Effector memory CD8-positive, alpha-beta T cell (primary cell): ENCODE data around the gene UGGT2.

Experiments used
- ATAC-seq: fragments of 150-1000 bp; cut with Tn5 transposase; replicated peaks from 2 replicates; pipeline ENCODE4 v1.10.0; 2021; ENCODE audit warnings: mild to moderate bottlenecking, moderate library complexity
- DNase-seq, 3 experiments: peaks; one replicate each; pipeline ENCODE4 v3.0.0; 2021
- H3K27ac Mint-ChIP-seq, 2 donors: one replicate each; pipeline ENCODE4 v1.8.0; 2022; ENCODE audit warnings: mild to moderate bottlenecking in 2 of 2, mixed read lengths in 2 of 2, moderate library complexity in 2 of 2
- H3K27me3 Mint-ChIP-seq, 2 donors: one replicate each; pipeline ENCODE4 v1.8.0; 2022; ENCODE audit warnings: mixed read lengths in 2 of 2
- H3K36me3 Mint-ChIP-seq: one replicate; pipeline ENCODE4 v1.8.0; 2022; ENCODE audit warnings: mild to moderate bottlenecking, moderate library complexity, mixed read lengths; ENCODE audit not compliant: insufficient read depth
- H3K4me1 Mint-ChIP-seq, 2 donors: one replicate each; pipeline ENCODE4 v1.8.0; 2022; ENCODE audit warnings: low read depth in 2 of 2, mixed read lengths in 2 of 2
- H3K4me3 Mint-ChIP-seq, 2 donors: one replicate each; pipeline ENCODE4 v1.8.0; 2022; ENCODE audit warnings: mild to moderate bottlenecking in 2 of 2, mixed read lengths in 2 of 2, moderate library complexity in 2 of 2
- H3K9me3 Mint-ChIP-seq, 2 donors: one replicate each; pipeline ENCODE4 v1.8.0; 2022; ENCODE audit warnings: mixed read lengths in 2 of 2
- total RNA-seq, 9 experiments: gene quantifications; one replicate each; lab custom pipeline; 2026; lab: John Stamatoyannopoulos, UW

The UGGT2 gene
- total RNA-seq: 0 to 1.9 (median 0.06) reads per million in 9 experiments

GRCh38 chr13:96053003-96053703, at the start of gene UGGT2:
Gene UGGT2 (minus strand): TSS chr13:96053401. CDS start chr13:96053312, 89 bp downstream.
- no peak within 1 kb of the TSS for H3K27ac Mint-ChIP-seq

GRCh38 chr13:96100457-96101220, 47.4 kb upstream of the UGGT2 start:
- DNase-seq (no peak), ATAC-seq (no peak)
- no peak overlapping the region for H3K27ac Mint-ChIP-seq
- H3K36me3 Mint-ChIP-seq: no peaks in the 10 kb centered on the region
- H3K27me3 Mint-ChIP-seq: no peaks in the 10 kb centered on the region
- H3K4me1 Mint-ChIP-seq: no peaks in the 10 kb centered on the region
- peaks cover 0 to 5% of the 10 kb centered on the region in 2 donors for H3K9me3 Mint-ChIP-seq
- H3K4me3 Mint-ChIP-seq: no peak overlapping the region

More at GRCh38 chr13:96053003-96053703, at the start of gene UGGT2:
- H3K4me3 Mint-ChIP-seq: peak within 1 kb of the TSS in 1 of 2 donors; percentile 53
- no peak for ATAC-seq
- no peak for DNase-seq
- H3K4me1 Mint-ChIP-seq: no peaks in the 10 kb centered on the region
- peaks cover 2 to 11% of the 10 kb centered on the region in 2 donors for H3K9me3 Mint-ChIP-seq
- H3K36me3 Mint-ChIP-seq: no peaks in the 10 kb centered on the region
- H3K27me3 Mint-ChIP-seq: peaks cover 0 to 25% of the 10 kb centered on the region in 2 donors

- no peak overlapping the region for H3K27ac Mint-ChIP-seq
- peaks cover 23 to 44% of the 10 kb centered on the region in 2 donors for H3K27me3 Mint-ChIP-seq
- no peak overlapping the region for H3K4me3 Mint-ChIP-seq
- ATAC-seq (no peak), DNase-seq (no peak)
- H3K9me3 Mint-ChIP-seq: peaks cover 0 to 1% of the 10 kb centered on the region in 2 donors
- H3K4me1 Mint-ChIP-seq: no peaks in the 10 kb centered on the region
- H3K36me3 Mint-ChIP-seq: no peaks in the 10 kb centered on the region
Observed at GRCh38 chr13:96093296-96094006, 40.2 kb upstream of the UGGT2 start.

- no peaks in the 10 kb centered on the region for H3K36me3 Mint-ChIP-seq
- H3K4me3 Mint-ChIP-seq: no peak overlapping the region
- ATAC-seq: no peak
- H3K9me3 Mint-ChIP-seq: peaks cover 0 to 1% of the 10 kb centered on the region in 2 donors
- no peak for DNase-seq
- peaks cover 28 to 50% of the 10 kb centered on the region in 2 donors for H3K27me3 Mint-ChIP-seq
- no peak overlapping the region for H3K27ac Mint-ChIP-seq
- H3K4me1 Mint-ChIP-seq: no peaks in the 10 kb centered on the region
Observed at GRCh38 chr13:96091164-96092117, 38.2 kb upstream of the UGGT2 start.

GRCh38 chr13:96090240-96091101, 37.3 kb upstream of the UGGT2 start:
- Mint-ChIP-seq H3K4me3 (no peak overlapping the region), H3K27ac (no peak overlapping the region), H3K36me3 (no peaks in the 10 kb centered on the region), H3K27me3 (peaks cover 28 to 50% of the 10 kb centered on the region in 2 donors), H3K9me3 (peaks cover 5 to 7% of the 10 kb centered on the region in 2 donors), H3K4me1 (no peaks in the 10 kb centered on the region)
- DNase-seq (no peak), ATAC-seq (no peak)

- Mint-ChIP-seq H3K36me3 (no peaks in the 10 kb centered on the region), H3K4me1 (no peaks in the 10 kb centered on the region), H3K9me3 (peaks cover 5 to 7% of the 10 kb centered on the region in 2 donors), H3K27me3 (peaks cover 28 to 50% of the 10 kb centered on the region in 2 donors), H3K27ac (no peak within 1 kb of the TSS), H3K4me3 (no peak within 1 kb of the TSS)
- DNase-seq (no peak), ATAC-seq (no peak)
Observed at GRCh38 chr13:96089749-96090239, 36.6 kb upstream of the UGGT2 start, which contains the start of gene HS6ST3. Gene HS6ST3 (plus strand): TSS chr13:96090107.

- Mint-ChIP-seq H3K9me3 (peaks cover 7 to 8% of the 10 kb centered on the region in 2 donors), H3K4me1 (no peaks in the 10 kb centered on the region), H3K27me3 (peaks cover 28 to 50% of the 10 kb centered on the region in 2 donors), H3K27ac (no peak overlapping the region), H3K36me3 (no peaks in the 10 kb centered on the region), H3K4me3 (no peak overlapping the region)
- DNase-seq (no peak), ATAC-seq (no peak)
Observed at GRCh38 chr13:96089139-96089538, 35.9 kb upstream of the UGGT2 start.

- H3K4me1 Mint-ChIP-seq: no peaks in the 10 kb centered on the region
- DNase-seq (no peak), ATAC-seq (no peak)
- no peak overlapping the region for H3K4me3 Mint-ChIP-seq
- peaks cover 7 to 8% of the 10 kb centered on the region in 2 donors for H3K9me3 Mint-ChIP-seq
- no peak overlapping the region for H3K27ac Mint-ChIP-seq
- H3K27me3 Mint-ChIP-seq: peaks cover 14 to 26% of the 10 kb centered on the region in 2 donors
- H3K36me3 Mint-ChIP-seq: no peaks in the 10 kb centered on the region
Observed at GRCh38 chr13:96086736-96087135, 33.5 kb upstream of the UGGT2 start.

- Mint-ChIP-seq H3K4me3 (no peak overlapping the region), H3K27ac (no peak overlapping the region), H3K27me3 (no peaks in the 10 kb centered on the region), H3K4me1 (no peaks in the 10 kb centered on the region), H3K36me3 (no peaks in the 10 kb centered on the region), H3K9me3 (peaks cover 7 to 8% of the 10 kb centered on the region in 2 donors)
- DNase-seq (no peak), ATAC-seq (no peak)
Observed at GRCh38 chr13:96082640-96083039, 29.4 kb upstream of the UGGT2 start.

- no peak for DNase-seq
- no peak for ATAC-seq
- no peak overlapping the region for H3K4me3 Mint-ChIP-seq
- H3K9me3 Mint-ChIP-seq: peaks cover 9 to 10% of the 10 kb centered on the region in 2 donors
- H3K27ac Mint-ChIP-seq: no peak overlapping the region
- H3K36me3 Mint-ChIP-seq: no peaks in the 10 kb centered on the region
- no peaks in the 10 kb centered on the region for H3K27me3 Mint-ChIP-seq
- H3K4me1 Mint-ChIP-seq: no peaks in the 10 kb centered on the region
Observed at GRCh38 chr13:96081888-96082287, 28.7 kb upstream of the UGGT2 start.

- H3K36me3 Mint-ChIP-seq: no peaks in the 10 kb centered on the region
- DNase-seq: no peak
- no peak for ATAC-seq
- H3K9me3 Mint-ChIP-seq: peaks cover 7 to 11% of the 10 kb centered on the region in 2 donors
- no peaks in the 10 kb centered on the region for H3K4me1 Mint-ChIP-seq
- H3K27me3 Mint-ChIP-seq: no peaks in the 10 kb centered on the region
- no peak overlapping the region for H3K4me3 Mint-ChIP-seq
- H3K27ac Mint-ChIP-seq: no peak overlapping the region
Observed at GRCh38 chr13:96080676-96081075, 27.5 kb upstream of the UGGT2 start.
